CD4-positive, alpha-beta T cell treated with Interleukin-17A for 1 hour (primary cell): Measurements from ENCODE around the gene PRKG1.

Experiments used
- DNase-seq: peaks from one replicate; pipeline ENCODE4 v3.0.0-alpha.2; 2020

Gene PRKG1

DNA sequence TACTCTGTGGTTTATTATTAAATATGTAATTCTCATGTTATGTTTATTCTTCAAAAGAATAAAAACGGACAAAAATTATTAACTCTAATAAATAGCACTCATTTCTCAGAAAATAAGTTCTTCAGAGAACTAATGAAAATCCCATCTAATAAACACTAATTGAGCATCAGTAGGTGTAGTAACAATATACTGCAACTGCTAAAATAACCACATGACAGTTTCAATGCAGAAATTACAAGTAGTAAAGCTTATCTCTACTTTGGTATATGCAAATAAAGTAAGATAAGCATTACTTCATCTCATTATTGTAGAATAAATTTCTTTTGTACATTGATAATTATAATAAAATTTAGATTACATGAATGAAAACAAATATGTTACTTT, 1183.4 kb downstream of the PRKG1 start:
- no peak for DNase-seq

DNA sequence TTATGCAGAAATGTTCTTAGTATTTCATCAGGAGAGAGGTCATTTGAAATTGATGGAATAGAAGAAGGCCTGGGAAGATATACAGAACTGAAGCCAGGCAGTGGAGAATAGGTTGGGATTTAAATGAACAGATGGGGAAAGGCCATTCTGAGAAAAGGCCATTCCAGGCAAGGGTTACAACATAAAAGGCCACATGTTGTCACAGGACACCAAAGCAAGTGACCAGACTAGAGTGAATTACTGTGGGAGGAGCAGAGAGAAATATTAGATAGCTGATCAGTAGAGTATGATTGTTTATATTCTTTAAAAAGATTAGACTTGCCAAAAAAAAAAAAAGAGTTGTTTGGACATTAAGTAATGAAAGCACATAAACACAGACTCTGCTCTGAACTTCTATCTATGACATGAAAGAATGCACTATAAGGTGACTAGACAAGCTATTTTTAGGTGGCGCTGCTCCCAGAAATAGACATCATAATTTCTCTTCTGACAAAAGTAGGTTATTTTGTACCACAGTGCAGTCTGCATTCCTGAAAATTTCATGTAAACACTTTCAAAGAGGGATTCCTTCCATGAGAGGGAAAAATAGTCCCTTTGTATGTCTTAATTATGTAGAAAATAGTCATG, 1184.6 kb downstream of the PRKG1 start:
- DNase-seq: no peak

DNA sequence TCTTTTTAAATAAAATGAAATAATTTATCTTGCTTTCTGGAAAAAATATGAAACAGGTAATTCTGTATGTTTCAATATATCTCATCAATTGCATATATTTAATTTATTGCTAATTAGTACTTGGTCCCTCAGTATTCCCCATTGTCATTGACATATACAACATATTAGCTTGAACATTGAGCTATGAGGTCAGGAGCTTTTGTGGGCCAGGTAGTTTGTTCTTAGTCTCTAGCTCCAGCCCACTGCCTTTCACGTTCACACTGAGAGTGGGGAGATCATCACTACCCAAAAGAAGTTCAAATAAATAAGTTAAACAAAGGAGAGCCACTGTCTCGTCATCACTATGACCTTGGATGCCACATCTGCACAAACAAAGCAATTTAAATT, 1185.1 kb downstream of the PRKG1 start:
- no peak for DNase-seq

DNA sequence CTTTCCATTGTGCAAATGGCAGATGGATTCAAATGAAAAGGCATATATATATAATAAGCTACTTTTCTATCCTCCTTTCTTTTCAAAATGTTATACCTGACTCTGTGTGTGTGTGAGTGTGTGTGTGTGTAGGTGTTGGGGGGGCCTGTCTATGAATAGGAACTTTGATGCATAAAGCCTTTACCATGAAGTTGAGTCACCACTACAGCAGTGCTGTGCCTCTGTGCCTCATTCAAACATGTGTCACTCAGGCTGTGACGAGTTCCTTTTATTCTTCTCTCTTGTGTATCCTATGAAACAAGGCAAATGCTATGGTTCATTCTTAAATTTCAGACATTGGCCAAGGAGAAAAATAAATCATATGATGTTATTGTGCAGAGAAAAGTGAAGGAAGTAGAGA, 1187.1 kb downstream of the PRKG1 start:
- no peak for DNase-seq

DNA sequence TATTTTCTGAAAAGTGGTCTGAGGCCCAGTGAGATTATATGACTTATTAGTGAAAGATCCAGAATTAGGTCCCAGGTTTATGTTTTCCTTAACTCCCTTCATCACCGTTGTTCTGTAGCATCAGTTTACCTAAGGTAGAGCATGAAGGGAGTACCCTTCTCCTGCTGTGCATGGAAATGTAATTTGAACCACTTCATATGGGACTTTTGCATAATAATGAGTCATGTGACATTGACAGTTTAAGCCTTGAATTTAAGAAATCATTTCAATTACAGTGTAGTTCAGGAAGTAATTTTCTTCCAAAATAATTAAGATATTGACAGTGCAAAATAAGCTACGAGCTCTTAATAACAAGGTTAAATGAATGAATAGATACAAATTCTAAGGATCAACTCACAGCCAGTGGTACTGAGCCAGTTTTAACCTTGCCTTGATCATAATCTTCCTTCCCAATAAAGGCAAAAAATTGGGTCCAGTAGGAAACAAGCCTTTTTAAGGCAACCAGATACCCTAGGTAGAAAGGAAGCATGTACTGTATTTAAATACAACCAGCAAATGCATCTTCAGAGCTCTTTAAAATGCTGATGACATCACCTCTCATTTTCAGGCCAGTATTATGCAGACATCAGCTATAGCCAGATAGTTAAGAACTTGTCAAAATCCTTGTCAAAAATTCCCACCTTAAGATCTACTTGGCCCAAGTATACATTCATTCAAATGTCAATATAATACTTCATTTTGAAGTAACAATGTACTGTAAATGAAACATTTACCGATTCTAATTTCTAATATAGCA, 1191.0 kb downstream of the PRKG1 start:
- no peak for DNase-seq

DNA sequence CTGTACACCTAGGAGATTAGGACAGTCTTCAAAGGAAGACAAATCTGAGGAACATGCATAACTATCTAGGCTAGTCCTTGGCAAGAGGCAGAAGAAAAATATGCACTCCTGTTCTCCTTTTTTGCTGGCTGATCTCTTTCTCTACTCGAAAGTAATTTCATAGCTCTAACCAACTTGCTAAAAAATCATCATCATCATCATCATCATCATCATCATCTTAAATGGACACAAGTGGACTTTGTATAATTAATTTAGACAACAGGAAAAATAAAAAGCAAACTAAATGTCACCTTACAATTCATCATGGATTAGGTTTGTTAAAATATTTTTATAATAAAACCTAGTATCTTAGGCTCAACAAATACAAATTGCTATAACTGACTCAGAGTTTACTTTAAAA, 1192.6 kb downstream of the PRKG1 start:
- no peak for DNase-seq

DNA sequence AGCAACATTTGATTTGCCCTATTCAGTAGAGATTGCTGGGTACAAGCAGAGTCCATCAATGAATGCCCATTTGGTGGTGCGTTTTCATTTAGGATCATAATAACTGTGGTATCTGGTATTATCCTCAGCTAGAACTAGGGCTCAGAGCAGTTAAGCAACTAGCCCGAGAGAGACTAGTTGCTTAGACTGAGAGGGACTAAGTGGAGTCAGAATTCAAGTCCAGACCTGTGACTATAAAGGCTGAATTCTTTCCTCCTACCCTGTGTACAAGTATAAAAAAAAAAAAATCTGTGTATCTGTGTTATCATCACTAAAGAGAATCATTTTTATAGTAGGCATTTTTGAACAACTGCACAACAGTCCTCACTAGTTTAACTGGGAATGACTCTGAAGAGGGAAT, 1194.5 kb downstream of the PRKG1 start:
- DNase-seq: no peak

DNA sequence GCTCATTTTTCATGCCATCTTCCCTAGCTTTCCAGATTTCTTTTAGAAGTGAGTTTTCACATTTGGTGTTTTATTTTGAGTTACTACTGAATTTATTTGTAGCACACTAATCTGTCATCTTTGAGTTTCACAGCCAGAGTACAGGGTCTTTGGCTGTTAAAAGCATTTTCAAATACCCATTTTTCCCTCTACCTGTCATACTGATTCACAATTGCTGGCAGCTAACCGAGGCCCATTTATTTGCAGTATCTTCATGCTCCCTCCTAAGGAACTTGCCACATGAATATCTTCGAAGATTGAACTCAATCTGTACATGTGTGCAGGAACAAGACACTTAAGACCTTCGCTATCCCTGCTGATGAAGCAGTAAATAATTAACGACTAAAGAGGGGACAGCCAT, 1194.9 kb downstream of the PRKG1 start:
- DNase-seq: no peak

DNA sequence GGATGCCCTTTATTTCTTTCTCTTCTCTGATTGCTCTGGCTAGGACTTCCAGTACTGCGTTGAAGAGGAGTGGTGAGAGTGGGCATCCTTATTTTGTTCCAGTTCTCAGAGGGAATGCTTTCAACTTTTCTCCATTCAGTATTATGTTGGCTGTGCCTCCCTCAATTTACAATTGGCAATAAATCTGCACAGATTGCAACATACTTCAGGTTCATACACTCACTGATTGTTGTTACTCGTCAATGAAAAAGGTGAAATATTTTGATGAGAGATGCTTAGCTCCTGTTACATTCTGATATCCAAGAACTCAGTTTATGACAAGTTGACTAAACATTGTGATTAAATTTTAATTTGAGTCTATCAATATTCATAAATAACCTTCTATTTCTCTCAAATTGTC, 1201.9 kb downstream of the PRKG1 start:
- DNase-seq: no peak

DNA sequence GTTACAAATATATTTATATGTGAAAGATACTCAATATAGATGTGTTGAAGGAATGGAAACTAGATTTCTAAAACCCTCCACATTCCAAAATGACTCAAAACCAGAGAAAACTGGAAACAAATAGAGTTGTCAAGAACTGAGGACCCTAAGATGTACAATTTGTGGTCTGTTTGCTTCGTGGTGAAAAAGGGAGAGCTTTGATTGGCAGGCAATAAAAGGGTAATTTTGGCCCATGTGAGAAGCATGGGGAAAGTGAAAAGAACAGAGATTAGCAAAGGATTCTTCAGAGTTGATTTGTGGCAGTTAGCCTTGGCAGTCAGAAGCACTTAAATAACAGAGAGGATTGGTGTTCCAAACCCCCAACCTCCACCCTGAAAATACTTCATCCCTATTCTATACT, 1202.7 kb downstream of the PRKG1 start:
- no peak for DNase-seq

DNA sequence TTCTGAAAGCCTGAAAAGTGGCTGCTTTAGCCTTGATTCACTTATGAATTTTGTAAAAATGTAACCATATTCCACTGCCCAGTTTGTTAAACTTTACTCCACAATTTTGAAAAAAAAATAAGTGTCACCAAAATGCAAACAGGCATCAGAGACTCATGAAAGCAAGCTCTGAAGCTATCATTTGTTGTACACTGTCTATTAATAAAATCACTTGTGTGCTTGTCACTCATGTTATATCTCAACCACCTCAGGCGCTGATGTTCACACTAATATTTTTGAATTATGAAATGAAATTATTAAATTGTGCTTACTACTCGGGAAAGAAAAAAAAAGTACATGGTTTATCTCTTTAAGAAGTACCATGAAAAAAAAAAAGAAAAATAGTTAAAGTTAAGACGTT, 1205.3 kb downstream of the PRKG1 start:
- no peak for DNase-seq

DNA sequence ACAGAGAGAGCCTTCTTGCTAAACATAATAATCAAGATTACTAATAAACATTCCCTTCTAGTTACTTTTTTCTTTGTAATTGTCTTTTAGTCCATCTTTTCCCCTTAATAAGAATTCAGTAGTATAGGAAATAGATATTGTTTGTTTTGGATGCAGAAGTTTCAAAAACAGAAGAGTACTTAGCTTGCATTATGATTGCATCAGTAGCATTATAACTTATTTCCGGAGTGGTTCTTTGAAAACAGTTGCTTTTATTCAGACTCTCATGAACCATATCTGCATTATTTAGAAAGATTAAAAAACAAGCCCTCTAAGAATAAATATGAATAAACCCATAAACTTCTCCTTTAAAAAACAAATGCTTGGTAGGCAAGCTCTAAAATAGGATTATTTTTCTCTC, 1205.8 kb downstream of the PRKG1 start:
- no peak for DNase-seq

DNA sequence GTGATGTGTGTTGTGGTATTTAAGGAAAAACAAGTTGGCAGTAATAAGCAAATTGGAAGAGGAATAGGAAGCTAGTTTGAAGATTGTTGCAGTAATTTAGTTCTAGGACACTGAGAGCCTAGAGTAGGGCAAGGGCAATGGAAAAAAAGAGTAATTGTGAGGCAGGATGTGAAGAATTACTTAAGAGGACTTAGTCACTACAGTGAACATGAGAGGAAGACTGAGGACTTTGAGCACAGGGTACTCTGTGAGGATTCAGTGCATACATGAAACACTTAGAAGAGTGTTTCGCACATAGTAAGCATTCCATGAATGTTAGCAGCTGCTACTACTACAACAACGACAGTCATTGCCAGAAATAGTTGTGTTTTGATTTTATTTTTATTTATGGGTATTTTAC, 1208.9 kb downstream of the PRKG1 start:
- no peak for DNase-seq

DNA sequence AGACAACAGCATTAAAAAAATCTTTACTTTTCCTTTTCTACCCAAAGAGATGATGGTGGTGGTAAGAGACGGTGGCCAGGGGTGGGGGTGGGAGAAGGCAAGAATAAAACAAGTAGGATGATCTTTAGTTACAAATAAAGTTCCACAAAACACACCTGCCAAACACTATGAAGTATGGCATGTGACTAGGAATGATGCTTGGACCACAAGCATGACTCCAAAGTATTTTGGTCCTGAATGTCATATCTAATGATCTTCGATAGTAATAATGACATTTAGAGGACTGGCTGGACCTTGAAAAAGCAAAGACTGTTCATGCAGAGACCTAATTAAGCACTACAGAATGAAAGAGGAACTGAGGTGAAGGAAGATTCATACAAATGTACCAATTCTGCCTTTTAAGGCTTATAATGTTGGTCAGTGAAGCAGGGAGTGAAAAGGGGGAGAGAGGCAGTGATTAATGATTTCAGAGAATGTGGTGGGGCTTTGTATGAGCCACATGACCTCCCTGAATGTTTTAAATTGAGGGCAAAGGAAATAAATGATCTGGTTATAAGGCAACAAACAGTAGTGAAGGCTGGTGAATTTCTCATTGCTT, 1210.2 kb downstream of the PRKG1 start:
- DNase-seq: no peak

DNA sequence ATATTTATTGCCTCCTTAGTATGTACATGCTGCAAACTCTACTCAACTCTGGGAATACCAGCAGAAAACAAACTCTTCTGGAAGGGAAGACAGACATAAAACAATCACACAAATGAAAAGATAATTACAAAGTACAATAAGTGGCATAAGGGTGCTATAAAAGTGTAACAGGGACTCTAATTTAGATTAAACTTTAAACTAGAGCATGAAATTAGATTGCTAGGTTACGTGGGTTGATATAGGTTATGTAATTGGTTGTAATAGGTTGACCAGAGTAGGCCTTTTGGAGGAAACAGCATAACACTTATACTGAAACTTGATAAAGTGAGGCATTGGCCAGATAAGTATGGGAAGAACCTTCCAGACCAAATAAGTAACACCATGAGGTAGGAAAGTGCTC, 1213.6 kb downstream of the PRKG1 start:
- no peak for DNase-seq

DNA sequence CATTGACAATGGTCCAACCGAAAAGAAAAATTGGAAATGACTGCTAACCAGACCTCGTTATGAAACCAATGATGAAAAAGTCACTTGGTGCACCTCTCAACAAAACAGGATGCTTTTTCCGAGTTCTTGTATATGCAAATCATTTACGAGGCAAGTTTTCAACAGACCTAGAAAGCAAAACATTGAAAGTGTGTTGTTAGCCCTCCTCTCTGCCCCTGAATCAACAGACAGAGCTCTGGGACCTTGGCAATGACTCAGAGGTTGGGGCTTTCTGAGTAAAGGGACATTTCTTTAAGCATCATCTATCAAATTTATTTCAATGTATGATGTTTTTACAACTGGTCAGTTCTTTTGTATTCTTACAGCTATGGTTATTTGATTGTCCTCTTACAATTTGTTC, 1223.5 kb downstream of the PRKG1 start:
- no peak for DNase-seq

DNA sequence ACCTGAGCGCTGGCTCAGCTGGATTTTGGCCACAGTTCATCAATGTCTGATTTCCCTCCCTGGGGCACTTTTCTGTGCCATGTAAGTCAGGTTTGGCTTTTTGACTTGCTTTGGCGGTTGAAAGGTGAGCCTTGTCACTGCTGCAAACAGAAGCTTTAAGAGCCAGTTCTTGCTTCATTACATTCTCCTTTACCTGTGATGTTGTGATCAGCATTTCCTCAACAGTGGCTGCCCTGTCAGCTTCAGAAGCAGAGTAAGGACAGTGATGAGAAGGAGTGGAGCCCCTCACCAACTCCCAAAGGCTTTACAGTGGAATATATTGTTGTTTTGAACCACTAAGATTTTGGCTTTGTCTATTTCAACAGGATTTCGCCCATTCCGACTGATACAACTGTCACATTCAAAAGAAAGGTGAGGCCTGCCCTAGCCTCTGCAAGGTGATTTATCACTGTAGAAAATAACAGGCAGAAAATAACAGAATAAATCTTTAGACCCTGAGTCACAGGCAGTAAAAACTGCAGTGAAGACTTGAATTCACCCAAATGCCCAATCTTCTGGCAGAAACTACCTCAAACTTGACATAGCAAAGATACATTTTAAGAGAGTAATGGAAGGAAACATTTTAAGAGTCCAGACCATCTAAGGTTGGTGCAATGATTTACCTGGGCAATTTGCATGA, 1226.5 kb downstream of the PRKG1 start:
- no peak for DNase-seq

DNA sequence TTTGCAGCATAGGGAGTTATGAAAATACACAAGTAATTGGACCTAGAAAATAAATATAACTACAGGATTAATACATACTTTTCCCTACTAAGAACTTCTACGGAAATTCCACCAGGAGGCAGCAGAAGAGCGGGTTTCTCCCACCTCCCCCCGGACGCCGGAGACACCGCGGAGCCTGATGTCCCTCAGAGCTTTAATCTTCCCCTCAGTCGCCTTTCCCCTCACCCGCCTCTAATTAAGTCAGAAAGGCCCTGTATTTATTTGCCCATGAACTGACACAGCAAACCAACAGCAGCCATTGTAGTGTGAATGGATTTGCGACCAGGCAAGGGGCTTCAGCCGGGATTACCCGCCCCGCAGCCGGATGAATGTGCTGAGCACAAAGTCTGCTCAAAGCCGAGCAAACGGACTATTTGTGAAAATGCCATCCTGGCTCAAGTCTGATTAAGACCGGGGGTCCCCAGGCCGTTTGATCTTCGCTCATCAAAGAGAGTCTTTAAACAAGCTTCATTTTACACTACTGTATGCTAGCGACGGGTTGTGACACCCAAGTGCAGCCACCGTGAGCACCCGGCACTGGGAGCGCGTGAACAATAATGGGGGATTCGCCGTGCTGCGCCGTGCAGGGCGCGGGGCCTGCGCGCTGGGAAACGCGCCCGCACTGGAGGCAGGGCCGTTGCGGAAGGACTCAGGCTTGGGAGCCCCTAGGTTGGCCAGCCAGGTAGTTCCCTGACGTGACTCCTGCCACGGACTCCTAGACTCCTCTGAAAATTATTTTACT, 1234.2 kb downstream of the PRKG1 start:
- DNase-seq: peak; percentile 5

DNA sequence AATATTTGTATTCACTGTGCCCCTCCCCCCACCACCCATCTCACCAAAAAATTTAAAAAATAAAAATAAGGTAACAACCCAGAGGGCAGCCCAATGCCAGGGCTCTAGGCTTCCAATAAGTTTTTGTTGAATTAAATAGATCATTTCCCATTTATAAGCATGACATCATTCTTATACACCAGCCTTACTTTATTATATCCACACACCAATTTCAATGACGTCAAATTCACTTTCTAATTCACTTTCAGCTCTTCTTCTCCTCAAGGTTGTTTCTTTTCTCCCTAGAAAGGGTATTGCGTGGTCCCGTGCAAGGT, 1238.6 kb downstream of the PRKG1 start:
- DNase-seq: no peak

DNA sequence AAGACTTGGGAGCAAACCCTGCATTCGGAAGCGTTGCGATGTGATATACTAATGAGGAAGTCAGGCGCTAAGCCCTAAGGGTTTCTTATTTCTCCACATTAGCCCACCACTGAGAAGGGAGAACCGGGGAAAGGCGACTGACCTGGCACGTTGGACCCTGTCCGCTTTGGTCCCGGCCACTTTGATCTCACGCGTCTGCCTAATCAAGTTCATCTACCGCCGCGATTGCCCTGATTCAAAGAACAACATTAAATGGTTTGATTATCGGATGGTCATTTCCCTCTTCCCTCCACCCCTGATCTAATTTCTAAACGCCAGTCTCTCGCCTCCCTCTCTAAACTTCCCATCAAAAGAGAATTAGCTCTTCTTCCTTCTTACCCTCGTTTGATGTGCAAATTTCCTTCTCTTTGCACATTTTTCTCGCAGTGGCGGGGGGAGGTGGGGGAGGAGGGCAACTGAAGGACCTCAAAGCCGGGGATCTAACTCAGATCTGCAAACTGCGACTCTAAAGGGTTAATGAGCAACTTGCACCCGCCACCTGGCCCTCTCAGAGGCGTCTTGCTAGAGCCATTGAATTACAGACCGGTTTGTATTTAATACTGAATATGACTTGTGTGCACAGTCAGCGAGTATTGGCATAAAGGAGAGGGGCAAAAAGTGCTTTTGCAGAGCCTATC, 1239.1 kb downstream of the PRKG1 start:
- DNase-seq: no peak

DNA sequence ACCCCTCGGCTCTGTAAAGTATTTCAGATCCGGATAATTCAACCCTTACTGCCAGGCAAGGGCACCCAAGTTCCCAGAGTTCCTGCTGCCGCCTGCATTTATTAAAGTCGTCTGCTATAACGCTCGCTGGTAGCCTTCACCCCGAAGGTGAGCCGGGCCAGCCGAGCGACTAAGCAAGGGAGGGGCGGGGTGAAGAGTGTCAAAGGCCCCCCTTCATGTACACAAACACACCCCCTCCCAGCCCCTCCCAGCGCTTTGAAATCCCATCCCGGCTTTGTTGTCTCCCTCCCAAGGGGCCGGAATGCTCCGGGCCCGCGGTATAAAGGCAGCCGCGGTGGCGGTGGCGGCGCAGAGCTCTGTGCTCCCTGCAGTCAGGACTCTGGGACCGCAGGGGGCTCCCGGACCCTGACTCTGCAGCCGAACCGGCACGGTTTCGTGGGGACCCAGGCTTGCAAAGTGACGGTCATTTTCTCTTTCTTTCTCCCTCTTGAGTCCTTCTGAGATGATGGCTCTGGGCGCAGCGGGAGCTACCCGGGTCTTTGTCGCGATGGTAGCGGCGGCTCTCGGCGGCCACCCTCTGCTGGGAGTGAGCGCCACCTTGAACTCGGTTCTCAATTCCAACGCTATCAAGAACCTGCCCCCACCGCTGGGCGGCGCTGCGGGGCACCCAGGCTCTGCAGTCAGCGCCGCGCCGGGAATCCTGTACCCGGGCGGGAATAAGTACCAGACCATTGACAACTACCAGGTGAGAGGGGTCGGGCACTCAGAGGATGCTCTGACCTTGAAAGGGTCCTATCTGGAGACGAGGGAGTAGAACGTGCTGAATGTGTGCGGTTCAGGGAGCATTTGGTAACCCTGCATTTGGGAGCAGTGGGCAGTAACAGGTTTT, 1239.9 kb downstream of the PRKG1 start, which contains the start of gene DKK1:
Gene DKK1 (plus strand): TSS at position 349 of the 889 bp plus-strand sequence. CDS start 154 bp downstream, at position 503.
- no peak for DNase-seq
